Right lobe of liver (tissue), 4 donors: ENCODE results near the gene GLT8D2.

ENCODE experiments used
- POLR2A ChIP-seq: fragments of 450-650 bp; IDR thresholded peaks from one replicate; pipeline ENCODE4 v1.6.1; 2017; ENCODE audit warnings: antibody characterized with exemption, mild to moderate bottlenecking
- TF ChIP-seq, protein P1 (sequence below), 4 donors: fragments of 200-600 bp in 3 of 4; fragments of 450-650 bp in 1 of 4; IDR thresholded peaks; one replicate each; pipeline versions ENCODE4 v1.5.1 to v1.8.0; 2016 to 2022; ENCODE audit warnings: antibody characterized with exemption in 4 of 4, mild to moderate bottlenecking in 2 of 4
- donor health status: DM: no; HTN: no; CAD: no.
- donor health status: DM: no; HTN: no; CAD: no.
- donor health status: DM: no; HTN: yes; CAD: no.

- TF ChIP-seq, protein P1, sequence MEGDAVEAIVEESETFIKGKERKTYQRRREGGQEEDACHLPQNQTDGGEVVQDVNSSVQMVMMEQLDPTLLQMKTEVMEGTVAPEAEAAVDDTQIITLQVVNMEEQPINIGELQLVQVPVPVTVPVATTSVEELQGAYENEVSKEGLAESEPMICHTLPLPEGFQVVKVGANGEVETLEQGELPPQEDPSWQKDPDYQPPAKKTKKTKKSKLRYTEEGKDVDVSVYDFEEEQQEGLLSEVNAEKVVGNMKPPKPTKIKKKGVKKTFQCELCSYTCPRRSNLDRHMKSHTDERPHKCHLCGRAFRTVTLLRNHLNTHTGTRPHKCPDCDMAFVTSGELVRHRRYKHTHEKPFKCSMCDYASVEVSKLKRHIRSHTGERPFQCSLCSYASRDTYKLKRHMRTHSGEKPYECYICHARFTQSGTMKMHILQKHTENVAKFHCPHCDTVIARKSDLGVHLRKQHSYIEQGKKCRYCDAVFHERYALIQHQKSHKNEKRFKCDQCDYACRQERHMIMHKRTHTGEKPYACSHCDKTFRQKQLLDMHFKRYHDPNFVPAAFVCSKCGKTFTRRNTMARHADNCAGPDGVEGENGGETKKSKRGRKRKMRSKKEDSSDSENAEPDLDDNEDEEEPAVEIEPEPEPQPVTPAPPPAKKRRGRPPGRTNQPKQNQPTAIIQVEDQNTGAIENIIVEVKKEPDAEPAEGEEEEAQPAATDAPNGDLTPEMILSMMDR (IDR thresholded peaks at IDR 0.05): no peak
- no peak for TF ChIP-seq POLR2A
These were observed 25.6 kb downstream of the GLT8D2 start for GRCh38 chr12:104024348-104024747.
